Kasumi-1 (cell line): ENCODE results near the gene NUP62CL.
A peak's percentile ranks its signal among the peaks of the same experiment; 100 is the strongest.

ENCODE experiments used
- DNase-seq, 2 experiments: peaks; one replicate each; lab custom pipeline; 2025; lab: John Stamatoyannopoulos, UW

NUP62CL gene

GRCh38 chrX:107153005-107153404, 53.2 kb downstream of the NUP62CL start:
- DNase-seq = no peak

GRCh38 chrX:107146670-107147069, 59.6 kb downstream of the NUP62CL start:
- no peak for DNase-seq

DNA sequence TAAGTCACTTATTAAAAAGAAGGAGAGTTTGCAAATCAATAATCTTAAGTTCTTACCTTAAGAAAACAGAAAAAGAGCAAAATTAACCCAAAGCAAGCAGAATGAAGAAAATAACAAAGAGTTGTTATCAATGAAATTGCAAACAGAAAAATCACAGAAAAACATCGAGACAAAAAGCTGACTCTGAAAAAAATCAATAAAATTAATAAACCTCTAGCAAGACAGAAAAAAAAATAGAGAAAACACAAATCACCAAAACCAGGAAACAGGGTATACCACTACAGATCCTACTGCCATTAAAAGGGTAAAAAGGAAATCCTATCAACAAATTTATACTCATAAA, 70.3 kb downstream of the NUP62CL start:
- DNase-seq = no peak

DNA sequence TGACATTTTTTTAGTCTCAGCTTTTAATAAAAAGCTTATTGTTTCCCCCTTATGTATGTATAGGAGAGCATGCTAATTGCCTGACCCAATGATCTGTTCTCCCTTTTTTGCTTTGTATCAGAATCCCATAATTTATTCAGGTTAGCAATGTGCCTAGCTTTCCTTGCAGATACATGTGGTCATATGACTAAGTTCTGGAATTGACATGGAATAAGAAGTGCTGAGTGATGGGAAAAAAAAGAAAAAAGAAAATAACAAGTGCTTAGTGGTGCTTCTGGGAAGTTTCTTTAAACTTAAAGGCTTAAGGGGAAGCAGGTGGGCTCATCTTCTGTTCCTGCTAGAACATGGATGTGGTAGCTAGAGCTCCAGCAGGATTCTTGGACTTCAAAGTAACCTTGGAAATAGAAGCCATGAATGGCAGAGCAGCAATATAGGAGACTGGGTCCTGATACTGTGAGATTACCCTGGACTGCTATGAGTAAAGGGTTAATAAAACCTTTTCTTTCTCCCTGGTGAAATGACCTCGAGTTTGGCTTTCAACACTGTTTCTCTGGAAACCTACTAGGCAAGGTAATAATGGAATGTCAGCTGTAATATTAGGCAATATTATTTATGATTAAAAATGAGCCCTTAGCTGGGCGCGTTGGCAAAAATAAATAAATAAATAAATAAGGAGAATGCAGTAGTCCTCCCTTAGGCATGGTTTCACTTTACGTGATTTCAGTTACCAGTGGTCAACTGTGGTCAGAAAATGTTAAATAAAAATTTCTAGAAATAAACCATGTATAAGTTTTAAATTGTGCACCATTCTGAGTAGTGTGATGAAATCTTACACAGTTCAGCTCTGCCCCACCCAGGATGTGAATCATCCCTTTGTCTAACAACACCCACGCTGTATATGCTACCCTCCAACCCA, 70.9 kb downstream of the NUP62CL start:
- DNase-seq = peak in 1 of 2 experiments; percentile 0

DNA sequence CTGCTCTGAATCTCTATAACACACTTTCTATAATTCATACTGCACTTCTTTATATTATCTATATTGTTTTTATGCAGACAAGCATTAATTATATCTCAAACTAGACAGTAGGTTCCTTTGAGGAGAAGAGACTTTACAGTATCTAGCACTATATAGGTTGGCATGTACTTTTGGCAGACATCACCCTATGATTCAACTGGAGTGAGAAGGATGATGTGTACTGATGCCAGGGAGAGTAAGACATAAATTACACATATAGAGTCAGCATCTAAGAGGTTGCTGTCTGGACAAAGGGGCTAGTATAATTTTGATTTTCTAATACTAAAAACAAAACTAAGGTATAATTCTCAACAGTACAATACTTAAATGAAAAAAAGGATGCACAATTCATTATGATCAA, 82.5 kb downstream of the NUP62CL start:
- no peak for DNase-seq

- no peak for DNase-seq
Observed at GRCh38 chrX:107119283-107119682, 87.0 kb downstream of the NUP62CL start.

GRCh38 chrX:107118322-107119147, 87.7 kb downstream of the NUP62CL start, which contains the start of gene RBM41:
Gene RBM41 (minus strand): TSS chrX:107118822. CDS start chrX:107118773, 49 bp downstream.
- peak; percentile 63 to 69 for DNase-seq

GRCh38 chrX:107117993-107118321, 88.3 kb downstream of the NUP62CL start:
- DNase-seq = peak in 1 of 2 experiments; percentile 1

GRCh38 chrX:107107459-107107858, 98.8 kb downstream of the NUP62CL start:
- DNase-seq = no peak

GRCh38 chrX:107102980-107103379, 103.3 kb downstream of the NUP62CL start:
- peak in 1 of 2 experiments; percentile 1 for DNase-seq

DNA sequence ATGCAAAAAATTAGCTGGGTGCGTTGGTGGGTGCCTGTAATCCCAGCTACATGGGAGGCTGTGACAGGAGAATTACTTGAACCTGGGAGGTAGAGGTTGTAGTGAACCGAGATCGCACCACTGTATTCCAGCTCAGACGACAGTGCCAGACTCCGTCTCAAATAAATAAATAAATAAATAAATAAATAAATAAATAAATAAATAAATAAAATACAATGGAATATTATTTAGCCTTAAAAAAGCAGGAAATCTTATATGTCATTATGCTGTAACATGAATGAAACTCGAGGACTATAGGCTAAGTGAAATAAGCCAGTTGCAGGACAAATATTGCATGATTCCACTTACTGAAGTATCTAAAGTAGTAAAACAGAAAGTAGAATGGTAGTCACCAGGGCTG, 130.1 kb downstream of the NUP62CL start:
- DNase-seq = no peak
